ENCODE data around the gene RABGAP1L. TPM values are rescaled to one million over a fixed set of nuclear protein-coding genes. Genes with fewer than 3 reads are reported as not detected.

Gene RABGAP1L
- total RNA-seq, 2 experiments from 2014 or later, result 98.1 to 158 TPM

GRCh38 chr1:174742805-174743653 is 583.7 kb downstream of the RABGAP1L start:
- intact Hi-C loops (cut with micrococcal nuclease; ENCODE audit: unreplicated experiment), result loop anchor here (5.0 kb wide), 1 partner anchor 651 kb away; no protein-coding TSS in a partner anchor
- Histone ChIP-seq H2AFZ (ENCODE audit: low read length) (no peak overlapping the region), H4K20me1 (ENCODE audit: insufficient read depth, low read length) (no peaks in the 10 kb centered on the region), H3K79me2 (ENCODE audit: insufficient read depth, low read depth, low read length) (no peaks in the 10 kb centered on the region), H3K4me3 (ENCODE audit: low read depth, low read length, poor library complexity, severe bottlenecking) (no peak overlapping the region), H3K27ac (ENCODE audit: low read depth, low read length, poor library complexity, severe bottlenecking) (peak overlapping the region; percentile 1), H3K9me3 (ENCODE audit: low read length) (no peaks in the 10 kb centered on the region), H3K4me1 (ENCODE audit: insufficient read depth, low read length, poor library complexity, severe bottlenecking) (peaks cover 43% of the 10 kb centered on the region), H3K36me3 (ENCODE audit: insufficient read depth, low read length) (no peaks in the 10 kb centered on the region; the same call in 1 of the 2 replicates), H3K9me2 (ENCODE audit: insufficient read depth, low read length) (no peaks in the 10 kb centered on the region), H3K4me2 (ENCODE audit: low read length) (no peak overlapping the region)
- no TSS peak for BruUV-seq (replicated peaks)
- POLR2A ChIA-PET, result interaction anchor here (0.6 to 1.0 kb wide), 3 partner anchors 236 to 784 kb away, joined by 3 to 5 read pairs (median 4); no protein-coding TSS in a partner anchor
- no peak for DNase-seq (ENCODE audit: low spot score)
- no peak for TF ChIP-seq EZH2phosphoT487 (IDR thresholded peaks at IDR 0.05; ENCODE audit: borderline replicate concordance, low read depth, low read length)
- TF ChIP-seq, protein P1, sequence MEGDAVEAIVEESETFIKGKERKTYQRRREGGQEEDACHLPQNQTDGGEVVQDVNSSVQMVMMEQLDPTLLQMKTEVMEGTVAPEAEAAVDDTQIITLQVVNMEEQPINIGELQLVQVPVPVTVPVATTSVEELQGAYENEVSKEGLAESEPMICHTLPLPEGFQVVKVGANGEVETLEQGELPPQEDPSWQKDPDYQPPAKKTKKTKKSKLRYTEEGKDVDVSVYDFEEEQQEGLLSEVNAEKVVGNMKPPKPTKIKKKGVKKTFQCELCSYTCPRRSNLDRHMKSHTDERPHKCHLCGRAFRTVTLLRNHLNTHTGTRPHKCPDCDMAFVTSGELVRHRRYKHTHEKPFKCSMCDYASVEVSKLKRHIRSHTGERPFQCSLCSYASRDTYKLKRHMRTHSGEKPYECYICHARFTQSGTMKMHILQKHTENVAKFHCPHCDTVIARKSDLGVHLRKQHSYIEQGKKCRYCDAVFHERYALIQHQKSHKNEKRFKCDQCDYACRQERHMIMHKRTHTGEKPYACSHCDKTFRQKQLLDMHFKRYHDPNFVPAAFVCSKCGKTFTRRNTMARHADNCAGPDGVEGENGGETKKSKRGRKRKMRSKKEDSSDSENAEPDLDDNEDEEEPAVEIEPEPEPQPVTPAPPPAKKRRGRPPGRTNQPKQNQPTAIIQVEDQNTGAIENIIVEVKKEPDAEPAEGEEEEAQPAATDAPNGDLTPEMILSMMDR (conservative IDR thresholded peaks at IDR 0.05; ENCODE audit: low read length), result no peak
- CTCF ChIA-PET (ENCODE audit: unreplicated experiment), result interaction anchor here (1.3 kb wide), 1 partner anchor 480 kb away, joined by 3 read pairs; no protein-coding TSS in a partner anchor

GRCh38 chr1:174743654-174744561 is 584.6 kb downstream of the RABGAP1L start:
- H2AFZ ChIP-seq (ENCODE audit: low read length), result no peak overlapping the region
- H3K4me1 ChIP-seq (ENCODE audit: insufficient read depth, low read length, poor library complexity, severe bottlenecking), result peaks cover 43% of the 10 kb centered on the region
- H4K20me1 ChIP-seq (ENCODE audit: insufficient read depth, low read length), result no peaks in the 10 kb centered on the region
- DNase-seq (ENCODE audit: low spot score), result peak; percentile 73
- CTCF ChIA-PET (ENCODE audit: unreplicated experiment), result interaction anchor here (1.3 to 4.7 kb wide), 2 partner anchors 481 kb away, joined by 3 to 20 read pairs; no protein-coding TSS in a partner anchor
- POLR2A ChIA-PET, result interaction anchor here (0.6 to 1.2 kb wide), 4 partner anchors 235 to 484 kb away, joined by 3 to 10 read pairs (median 6); no protein-coding TSS in a partner anchor
- no peaks in the 10 kb centered on the region for H3K9me3 ChIP-seq (ENCODE audit: low read length)
- intact Hi-C loops (cut with micrococcal nuclease; ENCODE audit: unreplicated experiment), result loop anchor here (1.0 to 5.0 kb wide), 3 partner anchors 482 to 652 kb away; no protein-coding TSS in a partner anchor
- no peaks in the 10 kb centered on the region for H3K79me2 ChIP-seq (ENCODE audit: insufficient read depth, low read depth, low read length)
- H3K4me3 ChIP-seq (ENCODE audit: low read depth, low read length, poor library complexity, severe bottlenecking), result no peak overlapping the region
- H3K4me2 ChIP-seq (ENCODE audit: low read length), result no peak overlapping the region
- H3K9me2 ChIP-seq (ENCODE audit: insufficient read depth, low read length), result no peaks in the 10 kb centered on the region
- no TSS peak for BruUV-seq (replicated peaks)
- no peak overlapping the region for H3K27ac ChIP-seq (ENCODE audit: low read depth, low read length, poor library complexity, severe bottlenecking)
- no peak for TF ChIP-seq EZH2phosphoT487 (IDR thresholded peaks at IDR 0.05; ENCODE audit: borderline replicate concordance, low read depth, low read length)
- TF ChIP-seq, protein P1 (conservative IDR thresholded peaks at IDR 0.05; ENCODE audit: low read length), result peak; percentile 90
- H3K36me3 ChIP-seq (ENCODE audit: insufficient read depth, low read length), result no peaks in the 10 kb centered on the region; the same call in 1 of the 2 replicates

Data from OCI-LY7 (cell line).